ENCODE measurements around the gene CCZ1. TPM values are rescaled to one million over a fixed set of nuclear protein-coding genes. Genes with fewer than 3 reads are reported as not detected.
A peak's percentile ranks its signal among the peaks of the same experiment; 100 is the strongest.
"Not testable (repeated sequence)": the region's sequence is repeated elsewhere in the genome, so short reads cannot be mapped to it uniquely, and the experiment has no call there.

CCZ1 gene
- total RNA-seq, 4 donors from 2014 or later: 15.0 to 69.4 (median 56.8) TPM

- peak overlapping the region in 1 of 4 donors; percentile 5 for H3K27ac ChIP-seq
- WGBS, 2 donors (ENCODE audit: low coverage in 1 of 2): 62 to 65% methylated on average over 5 of the region's 5 CpGs
- H3K4me1 ChIP-seq; intact Hi-C loops (cut with DNase I; ENCODE audit: low total_unique reads); H3K4me3 ChIP-seq; H3K9me3 ChIP-seq; H3K36me3 ChIP-seq; H3K27me3 ChIP-seq: not testable (repeated sequence)
- in situ Hi-C loops (cut with MboI; ENCODE audit: low pct_ligation_motif_present in 1 of 4, low pct_unique_long_range_greater_than_20kb in 1 of 4, low sequenced_read_pairs in 3 of 4): loop anchor here in 2 of 4 donors (25.0 kb wide), 1 partner anchor 908 kb away; no protein-coding TSS in a partner anchor
- peak; percentile 30 for DNase-seq
Measured at GRCh38 chr7:5904726-5905125, 6.2 kb downstream of the CCZ1 start.

DNA sequence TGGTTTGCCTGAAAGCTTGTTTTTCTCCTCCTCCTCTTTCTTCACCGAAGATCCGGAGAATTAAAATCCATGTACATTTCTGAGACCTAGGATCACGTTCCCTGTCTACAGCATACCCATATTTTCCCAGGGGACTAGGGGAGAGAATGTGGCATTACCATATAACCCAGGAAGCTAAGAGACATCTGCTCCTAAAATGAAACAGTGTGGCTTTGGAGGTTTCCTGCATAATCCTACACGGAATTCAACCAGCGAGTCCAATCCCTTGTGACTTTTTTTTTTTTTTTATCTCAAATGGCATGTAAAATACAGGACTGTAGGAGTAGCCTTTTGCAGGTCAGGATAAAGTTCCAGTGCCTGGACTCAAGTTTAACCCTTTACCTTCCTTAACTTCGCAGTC, 10.3 kb downstream of the CCZ1 start:
- H3K36me3 ChIP-seq; H3K4me3 ChIP-seq; DNase-seq; H3K4me1 ChIP-seq; H3K27ac ChIP-seq; H3K9me3 ChIP-seq; H3K27me3 ChIP-seq; intact Hi-C loops (cut with DNase I; ENCODE audit: low total_unique reads): not testable (repeated sequence)
- in situ Hi-C loops (cut with MboI; ENCODE audit: low pct_ligation_motif_present in 1 of 4, low pct_unique_long_range_greater_than_20kb in 1 of 4, low sequenced_read_pairs in 3 of 4): loop anchor here in 2 of 4 donors (25.0 kb wide), 1 partner anchor 903 kb away; no protein-coding TSS in a partner anchor
- 92 to 100% methylated on average over 2 to 5 of the region's 6 CpGs for WGBS, 2 donors (ENCODE audit: low coverage in 1 of 2)

DNA sequence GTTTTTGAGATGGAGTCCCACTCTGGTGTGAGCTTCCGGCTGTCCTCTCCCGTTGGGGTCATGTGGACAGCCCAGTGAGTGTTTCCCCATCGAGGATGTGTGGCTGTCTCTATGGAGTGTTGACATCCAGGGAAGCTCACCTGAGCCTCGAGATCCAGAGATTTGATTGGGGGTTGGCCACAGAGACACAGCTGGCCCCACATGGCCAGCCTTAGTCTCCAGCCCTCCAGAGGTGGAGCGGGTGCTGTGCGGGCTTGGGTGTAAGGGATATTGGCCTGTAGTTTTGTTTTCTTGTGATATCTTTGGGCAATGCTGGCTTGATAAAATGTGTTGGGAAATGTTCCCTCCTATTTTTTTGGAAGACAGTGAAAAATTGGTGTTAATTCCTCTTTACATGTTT, 18.0 kb downstream of the CCZ1 start:
- 73% methylated on average over 4 of the region's 6 CpGs; no CpG with 5 or more reads in 1 of the 2 donors for WGBS, 2 donors (ENCODE audit: low coverage in 1 of 2)
- H3K4me3 ChIP-seq; H3K27ac ChIP-seq; H3K4me1 ChIP-seq; H3K9me3 ChIP-seq; H3K27me3 ChIP-seq; H3K36me3 ChIP-seq; intact Hi-C loops (cut with DNase I; ENCODE audit: low total_unique reads); DNase-seq: not testable (repeated sequence)
- in situ Hi-C loops (cut with MboI; ENCODE audit: low pct_ligation_motif_present in 1 of 4, low pct_unique_long_range_greater_than_20kb in 1 of 4, low sequenced_read_pairs in 3 of 4): loop anchor here in 2 of 4 donors (25.0 kb wide), 1 partner anchor 896 kb away; no protein-coding TSS in a partner anchor

GRCh38 chr7:5924180-5924579, 25.6 kb downstream of the CCZ1 start:
- in situ Hi-C loops (cut with MboI; ENCODE audit: low pct_ligation_motif_present in 1 of 4, low pct_unique_long_range_greater_than_20kb in 1 of 4, low sequenced_read_pairs in 3 of 4): loop anchor here in 2 of 4 donors (25.0 kb wide), 1 partner anchor 888 kb away; no protein-coding TSS in a partner anchor
- H3K4me1 ChIP-seq; intact Hi-C loops (cut with DNase I; ENCODE audit: low total_unique reads); H3K36me3 ChIP-seq; DNase-seq; H3K9me3 ChIP-seq; H3K27me3 ChIP-seq; H3K4me3 ChIP-seq; H3K27ac ChIP-seq: not testable (repeated sequence)
- WGBS, 2 donors (ENCODE audit: low coverage in 1 of 2): no CpG with 5 or more reads among the region's 2 CpGs

DNA sequence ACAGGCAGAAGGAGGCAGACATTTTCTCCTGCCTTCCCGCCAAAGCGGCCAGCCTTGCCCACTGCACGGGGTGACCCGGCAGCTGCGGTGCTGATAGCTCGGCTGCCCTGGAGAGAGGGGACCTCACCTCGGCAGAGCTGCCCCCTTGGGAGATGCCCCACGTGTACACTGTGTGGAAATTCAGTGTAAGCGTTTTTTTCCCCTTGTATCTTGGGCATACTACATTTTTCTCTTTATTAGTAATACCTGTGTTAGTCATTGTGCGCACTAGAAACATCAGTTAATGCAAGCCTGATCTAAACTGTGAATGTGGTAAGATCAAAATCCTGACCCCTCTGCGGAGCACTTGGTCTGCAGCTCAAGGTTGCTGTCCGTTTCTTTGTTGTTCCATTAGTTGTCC, 26.1 kb downstream of the CCZ1 start:
- in situ Hi-C loops (cut with MboI; ENCODE audit: low pct_ligation_motif_present in 1 of 4, low pct_unique_long_range_greater_than_20kb in 1 of 4, low sequenced_read_pairs in 3 of 4): loop anchor here in 2 of 4 donors (25.0 kb wide), 1 partner anchor 888 kb away; no protein-coding TSS in a partner anchor
- intact Hi-C loops (cut with DNase I; ENCODE audit: low total_unique reads): not testable (repeated sequence)

GRCh38 chr7:5926263-5926870, 27.8 kb downstream of the CCZ1 start:
- intact Hi-C loops (cut with DNase I; ENCODE audit: low total_unique reads); H3K27ac ChIP-seq; DNase-seq; H3K36me3 ChIP-seq; H3K27me3 ChIP-seq; H3K4me1 ChIP-seq; H3K9me3 ChIP-seq; H3K4me3 ChIP-seq; in situ Hi-C loops (cut with MboI; ENCODE audit: low pct_ligation_motif_present in 1 of 4, low pct_unique_long_range_greater_than_20kb in 1 of 4, low sequenced_read_pairs in 3 of 4): not testable (repeated sequence)
- WGBS, 2 donors (ENCODE audit: low coverage in 1 of 2): no CpG with 5 or more reads among the region's 13 CpGs

More for the DNA sequence above, 26.1 kb downstream of the CCZ1 start:
- not testable (repeated sequence) for H3K4me3 ChIP-seq, H3K36me3 ChIP-seq, H3K4me1 ChIP-seq, DNase-seq, H3K9me3 ChIP-seq, H3K27me3 ChIP-seq, H3K27ac ChIP-seq
- WGBS, 2 donors (ENCODE audit: low coverage in 1 of 2): no CpG with 5 or more reads among the region's 12 CpGs

DNA sequence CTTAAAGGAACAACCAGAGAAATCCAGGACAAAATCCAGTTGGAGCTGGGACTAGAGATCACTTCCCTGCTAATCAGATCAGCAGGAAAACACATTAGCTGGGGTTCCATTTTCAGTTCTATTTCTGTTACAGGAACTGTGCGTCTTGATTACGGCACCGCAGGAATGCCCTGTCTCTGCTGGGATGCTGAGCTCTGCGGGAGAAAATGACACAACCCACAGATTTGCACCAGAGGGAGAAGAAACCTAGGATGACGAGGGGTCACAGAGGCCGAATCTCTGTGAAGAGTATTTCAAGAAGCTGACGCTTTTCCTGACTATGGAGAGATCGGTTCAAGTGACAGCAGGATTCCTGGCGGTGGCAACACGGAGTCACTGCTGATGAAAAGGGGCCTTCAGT, 31.8 kb downstream of the CCZ1 start:
- in situ Hi-C loops (cut with MboI; ENCODE audit: low pct_ligation_motif_present in 1 of 4, low pct_unique_long_range_greater_than_20kb in 1 of 4, low sequenced_read_pairs in 3 of 4); H3K27me3 ChIP-seq: not testable (repeated sequence)
- no CpG with 5 or more reads among the region's 10 CpGs for WGBS, 2 donors (ENCODE audit: low coverage in 1 of 2)

GRCh38 chr7:5931250-5931649, 32.7 kb downstream of the CCZ1 start:
- H3K9me3 ChIP-seq; H3K4me1 ChIP-seq; in situ Hi-C loops (cut with MboI; ENCODE audit: low pct_ligation_motif_present in 1 of 4, low pct_unique_long_range_greater_than_20kb in 1 of 4, low sequenced_read_pairs in 3 of 4); H3K27ac ChIP-seq; H3K27me3 ChIP-seq; intact Hi-C loops (cut with DNase I; ENCODE audit: low total_unique reads); DNase-seq; H3K36me3 ChIP-seq; H3K4me3 ChIP-seq: not testable (repeated sequence)
- WGBS, 2 donors (ENCODE audit: low coverage in 1 of 2): 98 to 99% methylated on average over 10 to 14 of the region's 14 CpGs

More for the DNA sequence above, 31.8 kb downstream of the CCZ1 start:
- H3K9me3 ChIP-seq; intact Hi-C loops (cut with DNase I; ENCODE audit: low total_unique reads); H3K4me1 ChIP-seq; H3K4me3 ChIP-seq; H3K27ac ChIP-seq; H3K36me3 ChIP-seq; DNase-seq: not testable (repeated sequence)

GRCh38 chr7:5931905-5932644, 33.5 kb downstream of the CCZ1 start:
- H3K4me3 ChIP-seq; DNase-seq; H3K9me3 ChIP-seq; in situ Hi-C loops (cut with MboI; ENCODE audit: low pct_ligation_motif_present in 1 of 4, low pct_unique_long_range_greater_than_20kb in 1 of 4, low sequenced_read_pairs in 3 of 4); intact Hi-C loops (cut with DNase I; ENCODE audit: low total_unique reads); H3K27ac ChIP-seq; H3K4me1 ChIP-seq; H3K36me3 ChIP-seq; H3K27me3 ChIP-seq: not testable (repeated sequence)
- WGBS, 2 donors (ENCODE audit: low coverage in 1 of 2): 67% methylated on average over 7 of the region's 13 CpGs; no CpG with 5 or more reads in 1 of the 2 donors

GRCh38 chr7:5934945-5935450, 36.5 kb downstream of the CCZ1 start:
- H3K9me3 ChIP-seq; H3K4me3 ChIP-seq; intact Hi-C loops (cut with DNase I; ENCODE audit: low total_unique reads); H3K27ac ChIP-seq; H3K36me3 ChIP-seq; in situ Hi-C loops (cut with MboI; ENCODE audit: low pct_ligation_motif_present in 1 of 4, low pct_unique_long_range_greater_than_20kb in 1 of 4, low sequenced_read_pairs in 3 of 4); H3K27me3 ChIP-seq; H3K4me1 ChIP-seq; DNase-seq: not testable (repeated sequence)
- no CpG with 5 or more reads among the region's 17 CpGs for WGBS, 2 donors (ENCODE audit: low coverage in 1 of 2)

Measured in transverse colon (tissue), 4 donors.